Measurements from ENCODE around the gene CCN5.
"Not testable (repeated sequence)": the region's sequence is repeated elsewhere in the genome, so short reads cannot be mapped to it uniquely, and the experiment has no call there.

Gene CCN5

GRCh38 chr20:44695295-44695673, 19.9 kb upstream of the CCN5 start:
- no peak for DNase-seq (ENCODE audit: low read depth)

DNA sequence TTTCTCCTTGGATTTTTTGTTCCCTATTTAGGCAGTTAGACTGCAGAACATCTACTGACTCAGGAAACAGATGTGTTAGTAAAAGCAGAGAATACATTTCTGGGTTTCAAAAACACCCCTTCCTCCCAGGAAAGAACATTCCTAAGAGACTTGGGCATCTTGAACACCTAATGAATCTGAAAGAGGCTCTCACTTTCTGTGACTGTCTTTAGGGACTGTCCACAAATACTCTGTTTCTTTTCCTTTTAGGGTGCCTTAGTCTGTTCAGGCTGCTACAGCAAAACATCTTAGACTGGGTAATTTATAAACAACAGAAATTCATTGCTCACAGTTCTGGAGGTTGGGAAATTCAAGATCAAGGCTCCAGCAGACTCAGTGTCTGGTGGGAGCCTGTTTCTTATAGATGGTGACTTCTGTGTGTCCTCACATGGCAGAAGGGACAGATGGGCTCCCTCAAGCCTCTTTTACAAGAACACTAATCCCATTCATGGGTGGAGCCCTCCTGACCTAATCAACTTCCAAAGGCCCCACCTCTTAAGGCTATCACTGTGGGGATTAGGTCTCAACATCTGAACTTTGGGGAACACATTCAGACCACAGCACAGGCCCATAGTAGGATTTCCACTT, 19.4 kb upstream of the CCN5 start:
- no peak for DNase-seq (ENCODE audit: low read depth)

- DNase-seq (ENCODE audit: low read depth) = no peak
Observed at GRCh38 chr20:44696315-44696714, 18.9 kb upstream of the CCN5 start.

DNA sequence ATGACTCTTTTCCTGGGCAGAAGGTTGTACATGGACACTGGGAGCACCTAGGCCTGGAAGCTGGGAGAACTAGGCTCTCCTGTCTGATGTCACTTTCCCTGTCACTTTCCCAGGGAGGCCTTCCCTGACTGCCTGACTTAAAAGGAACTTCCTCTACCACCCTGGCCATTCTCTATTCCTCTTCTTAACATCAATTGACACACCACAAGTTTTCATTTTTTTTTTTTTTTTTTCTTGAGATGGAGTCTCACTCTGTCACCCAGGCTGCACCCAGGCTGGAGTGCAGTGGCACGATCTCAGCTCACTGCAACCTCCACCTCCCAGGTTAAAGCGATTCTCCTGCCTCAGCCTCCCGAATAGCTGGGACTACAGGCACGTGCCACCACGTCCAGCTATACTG, 18.1 kb upstream of the CCN5 start:
- not testable (repeated sequence) for DNase-seq (ENCODE audit: low read depth)

DNA sequence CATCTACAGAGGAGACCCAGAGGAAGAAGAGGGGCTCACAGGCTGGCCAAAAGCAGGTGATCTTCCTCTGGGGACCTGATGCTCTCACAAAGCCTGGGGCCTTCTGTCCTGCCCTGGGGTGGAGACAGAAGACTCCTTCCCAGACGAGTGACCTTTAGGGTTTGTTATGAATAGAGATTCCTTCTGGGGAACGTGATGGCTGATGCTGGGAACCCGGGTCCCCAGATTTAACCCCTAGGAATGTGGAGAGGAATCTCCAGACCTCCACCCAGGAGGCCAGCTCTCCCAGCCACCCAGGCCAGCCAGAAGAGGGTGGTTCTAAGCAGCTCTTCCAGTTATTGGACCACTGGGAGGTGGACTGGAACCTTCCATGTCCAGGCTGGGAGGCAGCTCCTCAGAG, 16.8 kb upstream of the CCN5 start:
- DNase-seq (ENCODE audit: low read depth) = no peak

DNA sequence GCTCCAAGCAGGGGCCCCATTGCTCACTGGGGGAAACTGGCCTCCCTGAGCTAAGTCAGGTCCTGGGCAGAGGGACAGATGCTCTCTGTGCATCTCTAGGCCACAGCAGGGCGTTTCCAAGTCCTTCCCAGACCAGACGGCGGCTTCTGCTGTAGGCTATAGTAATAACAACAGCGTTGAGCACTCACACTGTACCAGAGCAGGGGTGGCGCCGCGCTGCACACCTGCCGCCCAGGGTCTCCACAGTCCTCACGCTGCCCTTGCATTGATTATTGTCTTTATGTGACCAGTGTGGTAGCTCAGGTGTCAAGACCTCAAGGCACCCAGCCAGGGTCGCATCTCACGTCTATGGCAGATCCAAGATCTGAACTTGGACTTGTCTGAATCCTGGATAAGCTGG, 14.9 kb upstream of the CCN5 start:
- DNase-seq (ENCODE audit: low read depth) = no peak

DNA sequence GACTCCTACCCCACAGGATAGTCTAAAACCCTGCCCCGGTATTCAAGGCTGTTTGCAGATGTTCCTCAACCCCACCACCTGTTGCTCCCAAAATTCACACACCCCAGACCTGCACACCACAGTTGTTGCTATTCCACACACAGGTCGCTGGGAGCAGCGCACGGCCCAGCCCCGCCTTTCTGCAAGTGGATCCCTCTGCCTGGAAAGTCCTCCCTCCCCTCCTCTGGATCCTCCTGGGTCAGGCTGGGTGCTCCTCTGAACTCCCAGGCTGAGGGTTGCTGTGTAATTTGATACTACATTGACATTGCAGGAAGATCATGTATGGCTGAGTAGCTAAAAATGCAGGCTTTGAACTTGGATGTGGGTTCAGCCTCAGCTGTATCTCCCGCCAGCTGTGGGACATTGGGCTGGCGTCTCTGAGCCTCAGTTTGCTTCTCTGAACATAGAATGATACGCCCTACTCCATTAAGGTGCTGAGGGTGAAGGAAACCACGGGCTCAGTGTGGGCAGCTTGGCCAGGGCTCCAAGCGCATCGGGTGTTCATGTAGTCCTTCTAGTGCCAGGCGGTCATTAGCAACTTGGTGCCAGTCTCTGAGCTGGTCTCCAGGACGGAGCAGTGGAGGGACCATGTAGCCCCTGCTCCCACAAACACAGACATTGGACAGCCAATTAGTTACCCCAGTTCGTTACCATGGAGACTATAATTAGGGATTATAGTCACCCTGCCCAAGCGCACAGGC, 13.9 kb upstream of the CCN5 start:
- DNase-seq (ENCODE audit: low read depth) = no peak

GRCh38 chr20:44701858-44702256, 13.3 kb upstream of the CCN5 start:
- no peak for DNase-seq (ENCODE audit: low read depth)

- no peak for DNase-seq (ENCODE audit: low read depth)
Observed at GRCh38 chr20:44702776-44703175, 12.4 kb upstream of the CCN5 start.

- no peak for DNase-seq (ENCODE audit: low read depth)
Observed at GRCh38 chr20:44703183-44703925, 11.8 kb upstream of the CCN5 start.

DNA sequence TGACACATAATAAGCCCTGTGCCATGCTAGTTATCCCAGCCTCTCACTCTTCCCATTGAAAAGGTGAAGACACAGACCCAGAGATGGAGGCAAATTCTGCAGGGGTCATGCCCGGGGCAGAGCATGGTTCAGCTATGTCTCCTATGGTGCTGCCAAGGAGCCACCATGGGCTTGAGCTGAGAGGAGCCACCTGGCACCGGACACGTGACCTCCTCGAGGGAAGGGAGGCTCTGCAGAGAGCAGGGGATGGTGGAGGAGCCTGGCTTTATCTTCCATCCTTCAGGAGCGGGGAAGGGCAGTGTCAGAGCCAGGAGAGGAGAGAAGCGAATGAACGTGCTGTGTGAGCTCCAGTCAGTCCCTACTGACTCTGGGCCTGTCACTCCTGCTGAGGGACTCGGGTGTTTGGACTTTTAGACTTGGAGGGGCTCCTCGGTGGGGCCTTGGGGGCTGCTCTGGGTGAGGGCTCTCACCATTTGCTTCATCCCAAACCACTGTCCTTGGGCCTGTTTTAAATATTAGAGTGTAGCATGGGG, 11.1 kb upstream of the CCN5 start:
- no peak for DNase-seq (ENCODE audit: low read depth)

DNA sequence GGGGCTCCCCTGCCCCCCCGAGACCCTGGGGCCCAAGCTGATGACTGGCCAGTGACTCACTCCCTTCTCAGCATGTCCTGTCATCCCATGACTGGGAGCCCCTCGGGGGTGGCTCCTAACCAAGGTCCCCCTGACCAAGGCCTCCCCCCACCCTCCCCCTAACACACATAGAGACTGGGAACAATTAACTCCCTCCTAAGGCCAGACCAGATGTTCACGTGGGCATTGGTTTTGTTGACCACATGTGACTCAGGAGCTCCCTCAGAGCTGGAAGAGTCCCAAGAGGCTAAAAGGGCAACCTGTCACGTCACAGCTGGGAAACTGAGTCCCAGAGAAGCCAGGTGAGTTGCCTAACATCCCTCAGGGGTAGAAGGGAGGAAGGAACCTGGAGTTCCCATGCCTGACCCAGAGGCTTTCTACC, 10.6 kb upstream of the CCN5 start:
- no peak for DNase-seq (ENCODE audit: low read depth)

- DNase-seq (ENCODE audit: low read depth) = no peak
Observed at GRCh38 chr20:44705364-44706094, 9.6 kb upstream of the CCN5 start.

DNA sequence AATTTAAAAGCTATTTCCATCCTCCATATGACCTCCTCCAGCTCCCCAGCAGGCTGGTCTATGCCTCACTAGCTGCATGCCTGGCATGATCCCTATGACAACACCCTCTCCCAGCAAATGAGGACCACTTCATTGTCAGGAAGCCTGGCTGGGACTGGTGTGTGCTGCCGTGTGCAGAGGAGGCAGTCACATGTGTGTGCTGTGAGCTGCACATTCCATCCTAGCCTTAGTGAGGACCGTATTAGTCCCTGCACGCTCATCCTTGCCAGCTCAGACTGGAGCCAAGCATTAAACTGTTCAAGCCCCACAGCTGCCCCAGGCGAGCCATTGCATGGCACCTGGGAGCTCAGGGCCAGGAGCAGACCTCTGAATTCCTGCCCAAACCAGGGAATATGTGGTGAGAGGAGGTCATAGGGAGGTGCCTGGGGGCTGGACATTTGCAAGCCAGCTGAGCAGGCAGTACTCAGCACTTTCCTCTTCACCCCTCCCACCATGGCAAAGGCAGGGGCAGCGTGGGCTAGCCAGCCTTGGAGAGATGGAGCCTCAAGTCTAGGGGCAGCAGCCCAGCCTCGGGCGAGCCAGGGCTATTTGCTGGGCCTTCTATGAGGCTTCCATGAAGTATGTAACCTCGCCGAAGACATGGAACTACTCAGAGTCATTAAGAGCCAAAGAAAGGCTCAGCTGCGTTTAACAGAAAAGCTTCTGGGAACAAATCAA, 8.7 kb upstream of the CCN5 start:
- no peak for DNase-seq (ENCODE audit: low read depth)

DNA sequence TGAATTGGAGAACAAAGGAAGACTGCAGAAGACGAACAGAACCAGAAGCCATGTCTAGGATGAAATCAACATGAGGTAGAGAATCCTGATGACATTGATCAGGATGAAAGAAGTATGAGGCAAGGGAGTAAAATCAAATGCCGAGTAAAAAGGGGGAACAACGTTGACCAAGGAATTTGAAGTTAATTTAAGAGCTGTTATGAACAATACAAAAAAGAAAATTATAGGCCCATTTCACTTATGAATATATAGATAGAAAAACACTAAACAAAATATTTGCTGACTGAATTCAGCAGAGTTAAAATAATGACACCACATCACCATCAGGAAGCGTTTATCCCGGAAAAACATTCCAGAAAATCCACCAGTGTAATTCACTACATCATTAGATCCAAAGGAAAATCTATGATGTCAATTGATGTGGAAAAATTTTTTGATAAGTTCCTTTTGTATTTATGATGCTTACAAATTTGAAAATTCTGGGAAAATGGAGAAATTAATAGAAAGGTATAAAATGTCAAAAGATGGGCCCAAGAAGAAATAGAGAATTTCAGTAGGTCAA, 8.1 kb upstream of the CCN5 start:
- DNase-seq (ENCODE audit: low read depth) = no peak

DNA sequence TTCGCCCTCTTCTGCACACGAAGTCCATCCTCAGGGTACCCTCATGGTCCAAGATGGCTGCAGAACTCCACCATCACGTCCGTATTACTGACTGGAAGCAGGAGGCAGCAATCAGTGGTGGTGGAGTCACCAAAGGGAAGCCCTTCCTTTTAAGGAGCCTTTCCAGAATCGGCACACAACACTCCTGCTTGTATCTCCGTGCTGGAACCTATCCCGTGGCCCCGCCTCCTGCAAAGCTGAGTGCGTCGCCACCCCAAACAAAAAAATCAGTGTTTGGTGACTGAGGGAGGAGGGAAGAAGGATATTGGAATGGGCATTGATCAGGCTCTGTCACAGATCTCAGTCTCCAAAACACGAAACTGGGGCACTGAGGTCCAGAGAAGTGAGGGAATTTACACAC, 5.8 kb upstream of the CCN5 start:
- DNase-seq (ENCODE audit: low read depth) = no peak

- no peak for DNase-seq (ENCODE audit: low read depth)
Observed at GRCh38 chr20:44709797-44710196, 5.4 kb upstream of the CCN5 start.

- no peak for DNase-seq (ENCODE audit: low read depth)
Observed at GRCh38 chr20:44711237-44711636, 3.9 kb upstream of the CCN5 start.

DNA sequence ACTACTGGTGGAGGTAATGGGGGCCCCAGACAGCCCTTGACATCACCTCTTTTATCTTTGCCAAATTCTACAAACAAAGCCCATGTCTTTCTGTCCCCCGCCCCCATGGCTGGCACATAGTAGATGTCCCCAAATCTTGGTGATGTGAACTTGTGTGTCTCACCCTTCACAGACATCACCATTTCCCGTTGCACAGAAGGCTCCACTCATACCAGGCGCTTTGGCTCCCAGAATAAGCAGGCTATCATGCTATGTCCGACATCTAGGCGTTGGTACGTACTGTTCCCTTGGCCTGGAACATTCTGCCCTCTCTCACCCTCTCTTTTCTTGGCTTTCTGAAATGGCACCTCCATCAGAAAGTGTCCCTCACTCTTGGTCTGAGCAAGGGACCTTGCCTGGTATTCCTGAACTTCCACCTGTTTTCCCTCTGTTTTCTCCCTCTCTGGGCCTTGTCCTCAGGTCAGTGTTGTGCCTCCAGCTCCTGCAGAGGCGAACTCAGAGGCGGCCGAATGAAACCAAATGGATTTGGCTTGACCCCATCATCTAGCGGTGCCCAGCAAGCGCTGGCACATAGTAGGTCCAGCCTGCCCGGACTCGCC, 968 bp upstream of the CCN5 start:
- DNase-seq (ENCODE audit: low read depth) = no peak

- DNase-seq (ENCODE audit: low read depth) = no peak
Observed at GRCh38 chr20:44715499-44716308, 535 bp downstream of the CCN5 start.
